ENCODE results near the gene RNF166. TPM values are rescaled to one million over a fixed set of nuclear protein-coding genes. Genes with fewer than 3 reads are reported as not detected.

RNF166 gene
- total RNA-seq, 1 experiment from 2014 or later, result 33.3 TPM

- Mint-ChIP-seq H3K4me1 (ENCODE audit: low read depth, unreplicated experiment) (peaks cover 18% of the 10 kb centered on the region), H3K27ac (ENCODE audit: unreplicated experiment) (no peak overlapping the region), H3K27me3 (ENCODE audit: unreplicated experiment) (no peaks in the 10 kb centered on the region), H3K4me3 (ENCODE audit: low read depth, unreplicated experiment) (no peak overlapping the region), H3K9me3 (ENCODE audit: low read depth, unreplicated experiment) (no peaks in the 10 kb centered on the region), H3K36me3 (ENCODE audit: insufficient read depth, unreplicated experiment) (peaks cover 18% of the 10 kb centered on the region)
- DNase-seq, result no peak
- intact Hi-C loops (cut with micrococcal nuclease; ENCODE audit: unreplicated experiment), result no loop called here
- TF ChIP-seq CTCF (IDR thresholded peaks at IDR 0.05; ENCODE audit: unreplicated experiment), result no peak
- CTCF ChIA-PET, result interaction anchor here (0.6 kb wide), 1 partner anchor 49 kb away, joined by 3 read pairs; no protein-coding TSS in a partner anchor
- BruUV-seq (replicated peaks), result no TSS peak
Measured at GRCh38 chr16:88753602-88754001, 47.4 kb upstream of the RNF166 start.

- BruUV-seq (replicated peaks), result no TSS peak
- no peaks in the 10 kb centered on the region for H3K9me3 Mint-ChIP-seq (ENCODE audit: low read depth, unreplicated experiment)
- H3K27me3 Mint-ChIP-seq (ENCODE audit: unreplicated experiment), result no peaks in the 10 kb centered on the region
- intact Hi-C loops (cut with micrococcal nuclease; ENCODE audit: unreplicated experiment), result no loop called here
- peaks cover 20% of the 10 kb centered on the region for H3K36me3 Mint-ChIP-seq (ENCODE audit: insufficient read depth, unreplicated experiment)
- no peak overlapping the region for H3K27ac Mint-ChIP-seq (ENCODE audit: unreplicated experiment)
- DNase-seq, result no peak
- no peak for TF ChIP-seq CTCF (IDR thresholded peaks at IDR 0.05; ENCODE audit: unreplicated experiment)
- CTCF ChIA-PET, result interaction anchor here (0.7 kb wide), 1 partner anchor 9 kb away, joined by 4 read pairs; no protein-coding TSS in a partner anchor
- H3K4me3 Mint-ChIP-seq (ENCODE audit: low read depth, unreplicated experiment), result no peak overlapping the region
- H3K4me1 Mint-ChIP-seq (ENCODE audit: low read depth, unreplicated experiment), result peaks cover 14% of the 10 kb centered on the region
Measured at GRCh38 chr16:88753191-88753590, 47.0 kb upstream of the RNF166 start.

- no peaks in the 10 kb centered on the region for H3K9me3 Mint-ChIP-seq (ENCODE audit: low read depth, unreplicated experiment)
- no peak for TF ChIP-seq CTCF (IDR thresholded peaks at IDR 0.05; ENCODE audit: unreplicated experiment)
Measured at GRCh38 chr16:88752386-88753002, 46.3 kb upstream of the RNF166 start.

GRCh38 chr16:88750854-88751253, 44.6 kb upstream of the RNF166 start:
- DNase-seq, result no peak
- intact Hi-C loops (cut with micrococcal nuclease; ENCODE audit: unreplicated experiment), result no loop called here
- BruUV-seq (replicated peaks), result no TSS peak
- no peaks in the 10 kb centered on the region for H3K9me3 Mint-ChIP-seq (ENCODE audit: low read depth, unreplicated experiment)
- H3K27ac Mint-ChIP-seq (ENCODE audit: unreplicated experiment), result no peak overlapping the region
- no peaks in the 10 kb centered on the region for H3K27me3 Mint-ChIP-seq (ENCODE audit: unreplicated experiment)
- no peak overlapping the region for H3K4me3 Mint-ChIP-seq (ENCODE audit: low read depth, unreplicated experiment)
- H3K36me3 Mint-ChIP-seq (ENCODE audit: insufficient read depth, unreplicated experiment), result peaks cover 15% of the 10 kb centered on the region
- no peak for TF ChIP-seq CTCF (IDR thresholded peaks at IDR 0.05; ENCODE audit: unreplicated experiment)
- peaks cover 17% of the 10 kb centered on the region for H3K4me1 Mint-ChIP-seq (ENCODE audit: low read depth, unreplicated experiment)
- CTCF ChIA-PET, result interaction anchor here (0.6 kb wide), 1 partner anchor 774 kb away, joined by 4 read pairs; no protein-coding TSS in a partner anchor

More at GRCh38 chr16:88752386-88753002, 46.3 kb upstream of the RNF166 start:
- intact Hi-C loops (cut with micrococcal nuclease; ENCODE audit: unreplicated experiment), result no loop called here
- Mint-ChIP-seq H3K4me1 (ENCODE audit: low read depth, unreplicated experiment) (peaks cover 12% of the 10 kb centered on the region), H3K36me3 (ENCODE audit: insufficient read depth, unreplicated experiment) (peaks cover 20% of the 10 kb centered on the region), H3K27me3 (ENCODE audit: unreplicated experiment) (no peaks in the 10 kb centered on the region), H3K4me3 (ENCODE audit: low read depth, unreplicated experiment) (no peak overlapping the region), H3K27ac (ENCODE audit: unreplicated experiment) (no peak overlapping the region)
- no TSS peak for BruUV-seq (replicated peaks)
- DNase-seq, result no peak
- CTCF ChIA-PET, result interaction anchor here (0.7 kb wide), 1 partner anchor 10 kb away, joined by 4 read pairs; no protein-coding TSS in a partner anchor
